Pancreas (tissue), 10 donors: ENCODE results near the gene TLE4. TPM values are rescaled to one million over a fixed set of nuclear protein-coding genes. Genes with fewer than 3 reads are reported as not detected.

Experiments
- ATAC-seq, 4 donors: fragments of 200-7000 bp; cut with Tn5 transposase; one replicate each; pipeline versions ENCODE4 v1.8.0 to v1.9.1; 2020; ENCODE audit warnings: mild to moderate bottlenecking in 4 of 4, moderate library complexity in 4 of 4
- DNase-seq, 6 donors: peaks; one replicate each; pipeline ENCODE4 v3.0.0-alpha.2; 2020
- FAIRE-seq: peaks from 2 replicates; lab custom pipeline; 2012; peaks lifted over from hg19 to GRCh38; lab: Jason Lieb, UNC
- H3K27ac ChIP-seq, 4 donors: fragments of 200-600 bp; sonication (generic); 1 replicate in 3 of 4; 2 replicates in 1 of 4; pipeline versions ENCODE4 v1.5.0 to v1.8.0; 2020
- H3K27me3 ChIP-seq, 4 donors: fragments of 200-600 bp; one replicate each; pipeline ENCODE4 v1.8.0; 2021
- H3K36me3 ChIP-seq, 3 donors: fragments of 200-600 bp; sonication (generic) in 1 of 3; one replicate each; pipeline versions ENCODE4 v1.5.0 to v1.8.0; 2020 to 2021
- H3K4me1 ChIP-seq, 3 donors: fragments of 200-600 bp; one replicate each; pipeline ENCODE4 v1.8.0; 2021
- H3K4me3 ChIP-seq, 4 donors: fragments of 200-600 bp; sonication (generic) in 2 of 4; one replicate each; pipeline versions ENCODE4 v1.5.0 to v1.8.0; 2020 to 2021
- H3K9me3 ChIP-seq, 4 donors: fragments of 200-600 bp; one replicate each; pipeline ENCODE4 v1.8.0; 2021
- CTCF ChIP-seq, 4 donors: fragments of 200-600 bp; sonication (generic) in 3 of 4; IDR thresholded peaks; one replicate each; pipeline versions ENCODE4 v1.5.0 to v1.8.0; 2021; ENCODE audit warnings: antibody characterized with exemption in 4 of 4
- whole genome bisulfite sequencing, 2 donors: extraction: QIAGEN DNeasy Blood & Tissue Kit; methylation state at CpG; one replicate each; pipeline ENCODE4 v1.1.7; 2013; 5-methylcytosine and 5-hydroxymethylcytosine counted together
- intact Hi-C, 3 donors: fragments of 100-400 bp; cut with DNase I; formaldehyde crosslinking; loops; one replicate each; pipeline versions ENCODE4 v1.11.1 to v1.14.2; 2022
- polyA plus RNA-seq, 2 donors: library from polyadenylated mRNA; stranded (reverse); fragments of 200-250 nt; gene quantifications; one replicate each; pipeline ENCODE4 v1.2.3, GENCODE V29; 2013
- total RNA-seq, 6 donors: library from RNA; stranded (reverse); fragmentation: NEBNext Ultra II Directional in 4 of 6; extraction: Animal tissue kit (Norgen Biotek cat#: 25700) in 4 of 6; gene quantifications; one replicate each; pipeline versions ENCODE4 v1.2.1 to v1.2.4, GENCODE V29; 2021 to 2023
- donor health status: healthy with polysubstance abuse.
- donor health status: DM: no; HTN: no; CAD: no; lungs with moderate emphysema.
- donor health status: DM: no; HTN: no; CAD: no.
- donor health status: control.
- donor health status: control.
- donor health status: Bipolar disorder and iron deficiency.
- donor health status: DM: yes; HTN: yes; CAD: no.
- donor health status: DM: no; HTN: no; CAD: no.
- donor health status: DM: no; HTN: no; CAD: no.
- donor health status: DM: yes; HTN: yes; CAD: no.

TLE4 gene
- total and polyA plus RNA-seq, 8 donors = 2.8 to 19.0 (median 9.7) TPM

DNA sequence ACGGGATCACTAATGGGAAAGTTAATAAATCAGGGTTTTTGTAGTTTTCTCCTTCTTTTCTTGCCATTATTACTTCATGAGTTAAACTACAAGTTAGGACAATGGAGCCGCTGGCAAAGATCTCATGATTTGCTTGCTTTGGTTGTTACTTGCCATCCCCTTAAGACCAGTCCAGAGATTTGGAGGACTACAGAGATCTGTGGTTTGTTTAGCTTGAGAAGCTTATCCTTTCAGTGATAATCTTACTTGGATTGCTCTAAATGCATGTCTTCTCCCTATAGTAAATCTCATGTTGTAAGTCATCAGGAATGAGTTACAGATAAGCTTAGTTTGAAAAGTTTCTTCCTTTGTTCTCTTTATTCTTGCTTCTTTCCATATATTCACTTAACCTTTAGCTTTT is 70.9 kb downstream of the TLE4 start:
- Histone ChIP-seq H3K27ac (no peak overlapping the region), H3K36me3 (no peaks in the 10 kb centered on the region), H3K27me3 (no peaks in the 10 kb centered on the region), H3K4me3 (no peak overlapping the region), H3K4me1 (no peaks in the 10 kb centered on the region), H3K9me3 (no peaks in the 10 kb centered on the region)
- intact Hi-C loops = no loop called here
- WGBS, 2 donors = 98 to 100% methylated on average over 2 of the region's 2 CpGs
- no peak for TF ChIP-seq CTCF (IDR thresholded peaks at IDR 0.05)
- no peak for ATAC-seq
- no peak for DNase-seq
- FAIRE-seq = no peak

- intact Hi-C loops = no loop called here
- 93 to 96% methylated on average over 6 of the region's 6 CpGs for WGBS, 2 donors
- ATAC-seq (no peak), FAIRE-seq (no peak), DNase-seq (no peak)
- TF ChIP-seq CTCF (IDR thresholded peaks at IDR 0.05) = no peak
- Histone ChIP-seq H3K27me3 (no peaks in the 10 kb centered on the region), H3K27ac (no peak overlapping the region), H3K4me1 (no peaks in the 10 kb centered on the region), H3K36me3 (no peaks in the 10 kb centered on the region), H3K9me3 (no peaks in the 10 kb centered on the region), H3K4me3 (no peak overlapping the region)
Observed at GRCh38 chr9:79644048-79644447, 72.3 kb downstream of the TLE4 start.

GRCh38 chr9:79644601-79645000 is 72.8 kb downstream of the TLE4 start:
- ATAC-seq (no peak), FAIRE-seq (no peak), DNase-seq (no peak)
- TF ChIP-seq CTCF (IDR thresholded peaks at IDR 0.05) = no peak
- intact Hi-C loops = no loop called here
- Histone ChIP-seq H3K36me3 (no peaks in the 10 kb centered on the region), H3K9me3 (no peaks in the 10 kb centered on the region), H3K27ac (no peak overlapping the region), H3K4me1 (no peaks in the 10 kb centered on the region), H3K4me3 (no peak overlapping the region), H3K27me3 (no peaks in the 10 kb centered on the region)
- 92 to 97% methylated on average over 4 of the region's 4 CpGs for WGBS, 2 donors

GRCh38 chr9:79645110-79645509 is 73.3 kb downstream of the TLE4 start:
- intact Hi-C loops = no loop called here
- WGBS, 2 donors = 96 to 97% methylated on average over 3 of the region's 3 CpGs
- no peak for ATAC-seq
- H3K27ac ChIP-seq = no peak overlapping the region
- no peak for FAIRE-seq
- no peak for DNase-seq
- no peaks in the 10 kb centered on the region for H3K9me3 ChIP-seq
- no peaks in the 10 kb centered on the region for H3K27me3 ChIP-seq
- TF ChIP-seq CTCF (IDR thresholded peaks at IDR 0.05) = no peak
- H3K36me3 ChIP-seq = no peaks in the 10 kb centered on the region
- H3K4me3 ChIP-seq = no peak overlapping the region
- no peaks in the 10 kb centered on the region for H3K4me1 ChIP-seq

DNA sequence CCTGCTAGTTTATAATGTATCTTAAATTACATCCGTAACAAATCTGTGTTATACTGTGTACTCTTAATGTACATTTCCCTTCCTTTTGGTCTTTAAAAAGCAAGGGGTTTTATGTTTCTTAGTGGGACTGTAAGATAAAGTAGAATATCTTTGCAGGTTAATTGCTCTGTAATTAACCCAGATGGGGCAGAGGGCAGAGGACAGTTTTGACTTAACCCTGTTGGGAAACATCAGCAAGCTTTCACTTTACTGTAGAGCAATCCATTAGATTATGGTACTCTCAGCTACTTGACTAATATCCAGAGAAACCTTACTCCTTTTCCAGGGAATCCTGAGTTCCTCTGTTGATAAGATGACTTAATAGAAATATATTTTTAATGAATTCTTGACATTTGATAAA is 74.3 kb downstream of the TLE4 start:
- Histone ChIP-seq H3K4me3 (no peak overlapping the region), H3K4me1 (no peaks in the 10 kb centered on the region), H3K27me3 (no peaks in the 10 kb centered on the region), H3K9me3 (no peaks in the 10 kb centered on the region), H3K36me3 (no peaks in the 10 kb centered on the region), H3K27ac (no peak overlapping the region)
- ATAC-seq (no peak), DNase-seq (no peak), FAIRE-seq (no peak)
- WGBS, 2 donors = 98 to 100% methylated on average over 1 of the region's 1 CpG
- TF ChIP-seq CTCF (IDR thresholded peaks at IDR 0.05) = no peak
- intact Hi-C loops = no loop called here
